Activated CD4-positive, alpha-beta T cell treated with anti-CD3 and anti-CD28 coated beads for 1 hour (primary cell): ENCODE data around the gene EIF2AK3.
"Not testable (repeated sequence)": the region's sequence is repeated elsewhere in the genome, so short reads cannot be mapped to it uniquely, and the experiment has no call there.

Source experiments
- DNase-seq: peaks from one replicate; pipeline ENCODE4 v3.0.0-alpha.2; 2020

Gene EIF2AK3

GRCh38 chr2:88632569-88632968 is 5.3 kb upstream of the EIF2AK3 start:
- no peak for DNase-seq

GRCh38 chr2:88628571-88628939 is 1.3 kb upstream of the EIF2AK3 start:
- DNase-seq = no peak

- peak; percentile 47 for DNase-seq
Measured at GRCh38 chr2:88627856-88628570, 749 bp upstream of the EIF2AK3 start.

GRCh38 chr2:88626171-88627054 is 851 bp downstream of the EIF2AK3 start:
- DNase-seq = peak; percentile 28

GRCh38 chr2:88624477-88624876 is 2.8 kb downstream of the EIF2AK3 start:
- DNase-seq = no peak

- DNase-seq = not testable (repeated sequence)
Measured at GRCh38 chr2:88623831-88624465, 3.3 kb downstream of the EIF2AK3 start.

GRCh38 chr2:88622307-88622706 is 5.0 kb downstream of the EIF2AK3 start:
- no peak for DNase-seq

GRCh38 chr2:88621432-88621831 is 5.8 kb downstream of the EIF2AK3 start:
- DNase-seq = no peak

- DNase-seq = no peak
Measured at GRCh38 chr2:88620015-88620414, 7.2 kb downstream of the EIF2AK3 start.

GRCh38 chr2:88615822-88616221 is 11.4 kb downstream of the EIF2AK3 start:
- DNase-seq = no peak

- DNase-seq = no peak
Measured at GRCh38 chr2:88614497-88615157, 12.6 kb downstream of the EIF2AK3 start.

GRCh38 chr2:88613921-88614320 is 13.3 kb downstream of the EIF2AK3 start:
- no peak for DNase-seq

- DNase-seq = no peak
Measured at GRCh38 chr2:88608184-88608583, 19.1 kb downstream of the EIF2AK3 start.

GRCh38 chr2:88607416-88607815 is 19.8 kb downstream of the EIF2AK3 start:
- no peak for DNase-seq

GRCh38 chr2:88606371-88607030 is 20.8 kb downstream of the EIF2AK3 start:
- DNase-seq = no peak

GRCh38 chr2:88603146-88603545 is 24.1 kb downstream of the EIF2AK3 start:
- no peak for DNase-seq

GRCh38 chr2:88602022-88602421 is 25.2 kb downstream of the EIF2AK3 start:
- no peak for DNase-seq

- no peak for DNase-seq
Measured at GRCh38 chr2:88601286-88601685, 26.0 kb downstream of the EIF2AK3 start.

GRCh38 chr2:88600038-88600465 is 27.2 kb downstream of the EIF2AK3 start:
- DNase-seq = peak; percentile 9

GRCh38 chr2:88599527-88599926 is 27.7 kb downstream of the EIF2AK3 start:
- no peak for DNase-seq

GRCh38 chr2:88597168-88597567 is 30.1 kb downstream of the EIF2AK3 start:
- no peak for DNase-seq

- DNase-seq = no peak
Measured at GRCh38 chr2:88596141-88596830, 31.0 kb downstream of the EIF2AK3 start.
